Measurements from ENCODE around the gene ABCC9. TPM values are rescaled to one million over a fixed set of nuclear protein-coding genes. Genes with fewer than 3 reads are reported as not detected.

Gene ABCC9
- total RNA-seq, 1 donor from 2014 or later = 2.6 TPM

GRCh38 chr12:21971344-21971743, 30.1 kb upstream of the ABCC9 start:
- no peak for DNase-seq (ENCODE audit: extremely low spot score, unreplicated experiment)
- Mint-ChIP-seq H3K27me3 (peaks cover 2% of the 10 kb centered on the region), H3K27ac (no peak overlapping the region), H3K4me3 (no peak overlapping the region), H3K9me3 (no peaks in the 10 kb centered on the region), H3K4me1 (ENCODE audit: unreplicated experiment) (no peaks in the 10 kb centered on the region), H3K36me3 (no peaks in the 10 kb centered on the region)
- no peak for TF ChIP-seq CTCF (conservative IDR thresholded peaks at IDR 0.05)

GRCh38 chr12:21962821-21963220, 21.6 kb upstream of the ABCC9 start:
- H3K27ac Mint-ChIP-seq = no peak overlapping the region
- H3K27me3 Mint-ChIP-seq = peaks cover 12% of the 10 kb centered on the region
- TF ChIP-seq CTCF (conservative IDR thresholded peaks at IDR 0.05) = no peak
- peaks cover 5% of the 10 kb centered on the region for H3K9me3 Mint-ChIP-seq
- no peaks in the 10 kb centered on the region for H3K4me1 Mint-ChIP-seq (ENCODE audit: unreplicated experiment)
- no peak overlapping the region for H3K4me3 Mint-ChIP-seq
- no peak for DNase-seq (ENCODE audit: extremely low spot score, unreplicated experiment)
- H3K36me3 Mint-ChIP-seq = no peaks in the 10 kb centered on the region

- TF ChIP-seq CTCF (conservative IDR thresholded peaks at IDR 0.05) = no peak
- Mint-ChIP-seq H3K4me3 (no peak overlapping the region), H3K36me3 (no peaks in the 10 kb centered on the region), H3K4me1 (ENCODE audit: unreplicated experiment) (no peaks in the 10 kb centered on the region), H3K27ac (no peak overlapping the region), H3K27me3 (peaks cover 12% of the 10 kb centered on the region), H3K9me3 (peaks cover 5% of the 10 kb centered on the region)
- DNase-seq (ENCODE audit: extremely low spot score, unreplicated experiment) = no peak
These were observed 21.0 kb upstream of the ABCC9 start for GRCh38 chr12:21962236-21962635.

GRCh38 chr12:21950649-21951048, 9.4 kb upstream of the ABCC9 start:
- Mint-ChIP-seq H3K4me1 (ENCODE audit: unreplicated experiment) (no peaks in the 10 kb centered on the region), H3K27ac (no peak overlapping the region), H3K9me3 (peaks cover 10% of the 10 kb centered on the region), H3K27me3 (peaks cover 30% of the 10 kb centered on the region), H3K36me3 (no peaks in the 10 kb centered on the region), H3K4me3 (no peak overlapping the region)
- no peak for DNase-seq (ENCODE audit: extremely low spot score, unreplicated experiment)
- TF ChIP-seq CTCF (conservative IDR thresholded peaks at IDR 0.05) = no peak

GRCh38 chr12:21949036-21949435, 7.8 kb upstream of the ABCC9 start:
- Mint-ChIP-seq H3K27ac (no peak overlapping the region), H3K27me3 (peaks cover 43% of the 10 kb centered on the region), H3K4me3 (no peak overlapping the region), H3K4me1 (ENCODE audit: unreplicated experiment) (no peaks in the 10 kb centered on the region), H3K9me3 (peaks cover 14% of the 10 kb centered on the region), H3K36me3 (no peaks in the 10 kb centered on the region)
- no peak for DNase-seq (ENCODE audit: extremely low spot score, unreplicated experiment)
- TF ChIP-seq CTCF (conservative IDR thresholded peaks at IDR 0.05) = no peak

GRCh38 chr12:21946983-21947382, 5.8 kb upstream of the ABCC9 start:
- H3K27ac Mint-ChIP-seq = no peak overlapping the region
- peaks cover 14% of the 10 kb centered on the region for H3K9me3 Mint-ChIP-seq
- no peak for TF ChIP-seq CTCF (conservative IDR thresholded peaks at IDR 0.05)
- no peaks in the 10 kb centered on the region for H3K36me3 Mint-ChIP-seq
- no peaks in the 10 kb centered on the region for H3K4me1 Mint-ChIP-seq (ENCODE audit: unreplicated experiment)
- H3K27me3 Mint-ChIP-seq = peaks cover 53% of the 10 kb centered on the region
- H3K4me3 Mint-ChIP-seq = no peak overlapping the region
- DNase-seq (ENCODE audit: extremely low spot score, unreplicated experiment) = no peak
